Measurements from ENCODE around the gene KIF3C.

- TF ChIP-seq CTCF (conservative IDR thresholded peaks at IDR 0.05; ENCODE audit: low read depth, low read length) (no peak), EZH2 (IDR thresholded peaks at IDR 0.05; ENCODE audit: borderline replicate concordance, low read depth, low read length, poor library complexity, severe bottlenecking) (no peak)
Observed at GRCh38 chr2:25917832-25918231, 64.5 kb downstream of the KIF3C start.
